ENCODE data around the gene UPP2.

GRCh38 chr2:158174495-158174894 lies 72.8 kb downstream of the UPP2 start:
- TF ChIP-seq CTCF (IDR thresholded peaks at IDR 0.05) = no peak
- no peak for TF ChIP-seq POLR2A (IDR thresholded peaks at IDR 0.05)
